K562 (cell line): ENCODE results near the gene PTCH2. TPM values are rescaled to one million over a fixed set of nuclear protein-coding genes. Genes with fewer than 3 reads are reported as not detected.
"Not testable (repeated sequence)": the region's sequence is repeated elsewhere in the genome, so short reads cannot be mapped to it uniquely, and the experiment has no call there.

Source experiments
- ATAC-seq: fragments of 200-7000 bp; cut with Tn5 transposase; 3 replicates; pipeline ENCODE4 v1.9.1; 2020; ENCODE audit warnings: moderate library complexity
- BruUV-seq: library from RNA; stranded (reverse); fragments of 400-500 nt; replicated peaks from 2 replicates; lab custom pipeline; 2021; lab: Mats Ljungman, UMichigan
- CTCF ChIA-PET: fragments of 300-600 bp; formaldehyde crosslinking; extraction: SDS; loops from one replicate; lab custom pipeline; 2021; ENCODE audit warnings: low intra/inter-chr PET ratio; lab: Yijun Ruan, JAX
- POLR2A ChIA-PET: fragments of 300-600, 350-650 bp; sonication (Branson Sonifier 250); formaldehyde crosslinking; extraction: SDS; loops from one replicate; lab custom pipeline; 2021; ENCODE audit warnings: antibody characterized with exemption, inconsistent platforms; lab: Yijun Ruan, JAX
- DNase-seq, 4 experiments: peaks; one replicate each; pipeline versions ENCODE4 v3.0.0 to v3.0.0-alpha.2; 2011 to 2018; ENCODE audit warnings: low spot score in 3 of 4, mixed read lengths in 3 of 4; ENCODE audit errors: extremely low read depth in 1 of 4
- FAIRE-seq: peaks from 2 replicates; lab custom pipeline; 2011; peaks lifted over from hg19 to GRCh38; lab: Jason Lieb, UNC
- H2AFZ ChIP-seq: 2 replicates; pipeline ENCODE4 v1.6.0; 2011; ENCODE audit warnings: low read depth, low read length, control low read depth, inconsistent platforms
- H3K27ac ChIP-seq: fragments of 200-600 bp; 3 replicates; pipeline ENCODE4 v1.8.0; 2011; ENCODE audit warnings: low read depth, mild to moderate bottlenecking, control low read depth, inconsistent platforms, low read length, moderate library complexity, mixed read lengths; ENCODE audit errors: extremely low read depth
- H3K27me3 ChIP-seq, 2 experiments: fragments of 300-600 bp in 1 of 2; 2 replicates in 1 of 2; 3 replicates in 1 of 2; pipeline versions ENCODE4 v1.6.0 to v1.8.0; 2011; ENCODE audit warnings: inconsistent platforms in 2 of 2, low read length in 2 of 2, mild to moderate bottlenecking in 1 of 2, mixed read lengths in 1 of 2, moderate library complexity in 1 of 2; ENCODE audit not compliant: control insufficient read depth in 2 of 2, insufficient read depth in 2 of 2
- H3K36me3 ChIP-seq: fragments of 300-600 bp; 3 replicates; pipeline ENCODE4 v1.8.0; 2011; ENCODE audit warnings: mild to moderate bottlenecking, low read length, inconsistent platforms; ENCODE audit not compliant: control insufficient read depth, insufficient read depth
- H3K4me1 ChIP-seq, 2 experiments: fragments of 200-600 bp in 1 of 2; replicated peaks in 1 of 2; 2 replicates in 1 of 2; 3 replicates in 1 of 2; pipeline versions ENCODE4 v1.5.1 to v1.8.0; 2011; ENCODE audit warnings: inconsistent platforms in 2 of 2, low read length in 2 of 2, mild to moderate bottlenecking in 1 of 2, mixed read lengths in 1 of 2, moderate library complexity in 1 of 2; ENCODE audit not compliant: control insufficient read depth in 2 of 2, insufficient read depth in 2 of 2
- H3K4me2 ChIP-seq: 2 replicates; pipeline ENCODE4 v1.6.1; 2011; ENCODE audit warnings: low read length, control low read depth, inconsistent platforms, mixed read lengths; ENCODE audit not compliant: insufficient read depth
- H3K4me3 ChIP-seq: fragments of 200-600 bp; sonication (generic), shearing (Covaris generic); 2 replicates; pipeline ENCODE4 v1.5.1; 2016; ENCODE audit warnings: control low read depth, inconsistent platforms
- H3K79me2 ChIP-seq: fragments of 200-600 bp; 3 replicates; pipeline ENCODE4 v1.8.0; 2011; ENCODE audit warnings: low read length, inconsistent platforms; ENCODE audit not compliant: control insufficient read depth, insufficient read depth
- H3K9ac ChIP-seq, 2 experiments: 2 replicates each; pipeline versions ENCODE4 v1.6.0 to v1.6.1; 2011; ENCODE audit warnings: low read depth in 2 of 2, low read length in 2 of 2, control low read depth in 1 of 2, inconsistent platforms in 1 of 2, mild to moderate bottlenecking in 1 of 2, mixed read lengths in 1 of 2; ENCODE audit not compliant: insufficient read depth in 1 of 2
- H3K9me1 ChIP-seq: one replicate; pipeline ENCODE4 v1.6.0; 2011; ENCODE audit warnings: inconsistent platforms, mild to moderate bottlenecking, low read length, moderate library complexity; ENCODE audit not compliant: control insufficient read depth, insufficient read depth
- H3K9me3 ChIP-seq: replicated peaks from 2 replicates; pipeline ENCODE4 v1.5.1; 2011; ENCODE audit warnings: low read depth, low read length, inconsistent platforms; ENCODE audit not compliant: control insufficient read depth, insufficient read depth
- H4K20me1 ChIP-seq: replicated peaks from 2 replicates; pipeline ENCODE4 v1.6.1; 2011; ENCODE audit warnings: low read length, inconsistent platforms, mixed read lengths; ENCODE audit not compliant: control insufficient read depth, insufficient read depth
- CEBPB ChIP-seq: fragments of 450-650 bp; IDR thresholded peaks from 2 replicates; pipeline ENCODE4 v1.6.1; 2016; ENCODE audit warnings: missing genetic modification characterization, missing compliant biosample characterization
- FOSL1 ChIP-seq: fragments of 200-800 bp; sonication (Bioruptor generic); conservative IDR thresholded peaks from 2 replicates; pipeline ENCODE4 v1.6.1; 2016; ENCODE audit warnings: missing genetic modification characterization, missing compliant biosample characterization
- SMAD4 ChIP-seq: fragments of 250-450 bp; sonication (Bioruptor Pico); conservative IDR thresholded peaks from 2 replicates; pipeline ENCODE4 v1.8.0; 2021; ENCODE audit warnings: inconsistent platforms, mild to moderate bottlenecking, moderate library complexity
- ZBTB33 ChIP-seq: sonication (generic); formaldehyde crosslinking; IDR thresholded peaks from 2 replicates; pipeline ENCODE4 v1.8.1; 2023; ENCODE audit warnings: mild to moderate bottlenecking, missing genetic modification reagents
- ZNF121 ChIP-seq: sonication (generic); formaldehyde crosslinking; conservative IDR thresholded peaks from 2 replicates; pipeline ENCODE4 v1.8.0; 2022; ENCODE audit warnings: missing genetic modification reagents
- ZNF140 ChIP-seq: fragments of 250-450 bp; sonication (Bioruptor Pico); IDR thresholded peaks from 2 replicates; pipeline ENCODE4 v1.8.0; 2021; ENCODE audit warnings: moderate library complexity, mild to moderate bottlenecking, inconsistent platforms
- ZNF707 ChIP-seq: fragments of 250-450 bp; sonication (Bioruptor Pico); conservative IDR thresholded peaks from 2 replicates; pipeline ENCODE4 v1.8.0; 2022; ENCODE audit warnings: inconsistent platforms, mild to moderate bottlenecking, moderate library complexity
- WGBS: fragments of 100-300 bp; shearing (Covaris generic); methylation state at CpG from one replicate; pipeline ENCODE4 v1.1.6; 2016; ENCODE audit warnings: low coverage, mixed read lengths; ENCODE audit not compliant: insufficient coverage; ENCODE audit errors: missing lambda C conversion rate; 5-methylcytosine and 5-hydroxymethylcytosine counted together
- in situ Hi-C: fragments of 300-500 bp; cut with MboI; formaldehyde crosslinking; loops from 4 replicates; pipeline ENCODE4 v1.15.0; 2018; ENCODE audit warnings: inconsistent platforms, mixed read lengths
- intact Hi-C: fragments of 100-400 bp; cut with micrococcal nuclease; formaldehyde crosslinking; loops from 2 replicates; pipeline ENCODE4 v1.14.2; 2022
- polyA plus RNA-seq, 8 experiments: library from polyadenylated mRNA; depleted of rRNA in 4 of 8; stranded (reverse) in 5 of 8; unstranded in 3 of 8; fragments of >200 nt; fragmentation: Nextera tagmentation in 2 of 8; fragmentation: Illumina TruSeq in 1 of 8; extraction: Ambion mirVana in 2 of 8; extraction: Trizol in 1 of 8; gene quantifications; 2 replicates each; pipeline versions ENCODE4 v1.2.1 to v1.2.3, GENCODE V29; 2011 to 2014; ENCODE audit warnings: inconsistent platforms in 1 of 8, missing spikeins in 1 of 8
- total RNA-seq, 7 experiments: library from RNA; depleted of rRNA in 6 of 7; stranded (reverse); fragments of >200 nt in 6 of 7; fragmentation: Illumina TruSeq in 2 of 7; extraction: Trizol in 2 of 7; gene quantifications; 2 replicates each; pipeline versions ENCODE4 v1.2.1 to v1.2.3, GENCODE V29; 2011 to 2021; ENCODE audit warnings: low replicate concordance in 1 of 7

The PTCH2 gene
- total and polyA plus RNA-seq, 9 of the 15 experiments (the other 6 are each of a cell fraction or from before 2014, with no cell fraction given), result 0.15 to 27.3 (median 0.48) TPM; not detected in 1

DNA sequence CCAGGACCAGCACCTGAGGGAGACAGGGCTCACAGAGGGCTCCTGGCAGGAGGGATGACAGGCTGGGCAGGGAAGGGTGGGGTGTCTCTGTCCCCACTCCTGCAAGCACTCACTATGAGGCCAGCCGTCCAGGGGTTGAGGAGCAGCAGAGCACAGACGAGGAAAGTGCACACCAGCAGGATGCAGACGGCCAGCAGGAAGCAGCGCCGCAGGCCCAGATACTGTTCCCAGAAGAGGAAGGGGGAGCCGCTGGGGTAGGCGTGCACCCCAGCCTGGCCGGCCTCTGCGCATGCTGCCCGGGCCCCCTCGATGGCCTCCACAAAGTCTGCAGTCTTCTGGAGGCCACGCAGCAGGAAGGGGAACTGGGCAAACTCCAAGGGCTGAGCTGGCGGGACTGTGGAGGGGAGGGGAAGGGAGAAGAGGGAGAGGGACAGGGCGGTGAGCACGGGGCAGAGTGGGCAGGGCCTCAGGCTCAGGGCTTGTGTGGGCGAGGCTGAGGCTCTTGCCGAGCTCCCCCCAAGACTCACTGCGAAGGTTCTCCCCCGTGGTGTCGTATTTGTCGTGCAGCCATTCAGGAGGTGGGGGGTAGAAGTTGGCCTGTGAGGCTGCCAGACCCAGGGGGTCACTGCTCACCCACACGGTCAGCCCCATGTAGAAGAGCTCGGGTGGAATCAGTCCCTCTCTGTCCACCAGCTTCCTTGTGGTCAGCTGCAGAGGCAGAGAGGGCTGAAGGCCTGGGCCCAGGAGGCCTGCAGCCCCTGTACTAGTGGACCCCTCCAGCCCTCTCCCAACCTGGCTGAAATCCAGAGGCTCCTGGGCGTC is 16.5 kb downstream of the PTCH2 start (continued):
- TF ChIP-seq FOSL1 (no peak), ZNF140 (CRISPR knock-in tag) (no peak), ZNF707 (CRISPR knock-in tag) (no peak), SMAD4 (CRISPR knock-in tag) (no peak)

DNA sequence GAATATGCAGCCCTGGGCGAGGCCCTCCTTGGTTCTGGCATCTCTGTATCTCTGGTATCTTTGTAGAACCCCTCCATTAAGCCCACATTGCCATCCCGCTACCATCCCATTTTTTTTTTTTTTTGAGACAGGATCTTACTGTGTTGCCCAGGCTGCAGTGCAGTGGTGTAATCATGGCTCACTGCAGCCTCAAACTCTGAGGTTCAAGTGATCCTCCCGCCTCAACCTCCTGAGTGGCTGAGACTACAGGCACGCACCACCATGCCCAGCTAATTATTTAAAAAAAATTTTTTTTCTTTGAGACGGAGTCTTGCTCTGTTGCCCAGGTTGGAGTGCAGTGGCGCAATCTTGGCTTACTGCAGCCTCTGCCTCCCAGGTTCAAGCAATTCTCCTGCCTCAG is 18.7 kb downstream of the PTCH2 start:
- H3K36me3 ChIP-seq, H3K79me2 ChIP-seq, H2AFZ ChIP-seq, H3K27ac ChIP-seq, H3K9ac ChIP-seq, FAIRE-seq, H3K4me2 ChIP-seq, BruUV-seq, CTCF ChIA-PET, H3K9me1 ChIP-seq, H3K9me3 ChIP-seq, DNase-seq, H3K4me3 ChIP-seq, H3K27me3 ChIP-seq, H4K20me1 ChIP-seq, intact Hi-C loops, ATAC-seq: not testable (repeated sequence)
- POLR2A ChIA-PET, result interaction anchor here (0.6 to 7.9 kb wide), 4 partner anchors 44 to 674 kb away, joined by 3 to 222 read pairs (median 4); no protein-coding TSS in a partner anchor
- in situ Hi-C loops, result loop anchor here (5.0 kb wide), 1 partner anchor 92 kb away; the partner anchor contains the start of gene RNU5D-1
- 60% methylated on average over 6 of the region's 6 CpGs for WGBS
- 0 out of 2 replicates have a peak, but pooled peaks have one; percentile 27 for TF ChIP-seq CEBPB (tag)
- TF ChIP-seq ZBTB33 (CRISPR knock-in tag), result 0 out of 2 replicates have a peak, but pooled peaks have one; percentile 13
- TF ChIP-seq ZNF121, result peak; percentile 91
- H3K4me1 ChIP-seq, result peaks cover 11 to 57% of the 10 kb centered on the region in 2 experiments
